HepG2 (cell line): ENCODE results near the gene TMPRSS7. TPM values are rescaled to one million over a fixed set of nuclear protein-coding genes. Genes with fewer than 3 reads are reported as not detected.

ENCODE experiments used
- polyA plus RNA-seq, 8 experiments: library from polyadenylated mRNA; depleted of rRNA in 3 of 8; stranded (reverse) in 7 of 8; unstranded in 1 of 8; fragments of >200 nt; fragmentation: Illumina TruSeq in 4 of 8; extraction: Trizol in 4 of 8; gene quantifications; 2 replicates each; pipeline versions ENCODE4 v1.2.1 to v1.2.3, GENCODE V29; 2011 to 2016; ENCODE audit warnings: low read depth in 4 of 8, missing spikeins in 1 of 8, mixed read lengths in 1 of 8; ENCODE audit not compliant: insufficient read depth in 1 of 8
- total RNA-seq, 5 experiments: library from RNA; depleted of rRNA; stranded (reverse); fragments of >200 nt; fragmentation: Illumina TruSeq; extraction: Trizol; gene quantifications; 2 replicates each; pipeline ENCODE4 v1.2.3, GENCODE V29; 2016; ENCODE audit warnings: low read depth in 1 of 5
- TF ChIP-seq, protein P1 (sequence below): sonication (generic); formaldehyde crosslinking; IDR thresholded peaks from 2 replicates; pipeline ENCODE4 v1.4.0; 2020; ENCODE audit warnings: missing genetic modification reagents
- TF ChIP-seq, protein P2 (sequence below), 2 experiments: sonication (generic) in 1 of 2; formaldehyde crosslinking in 1 of 2; IDR thresholded peaks; 2 replicates each; pipeline versions ENCODE4 v1.6.1 to v1.9.0; 2014 to 2022; ENCODE audit warnings: antibody characterized with exemption in 1 of 2, borderline replicate concordance in 1 of 2, inconsistent platforms in 1 of 2, low read depth in 1 of 2, missing genetic modification reagents in 1 of 2
- TF ChIP-seq, protein P3 (sequence below), 2 experiments: fragments of 450-650 bp in 1 of 2; sonication (generic) in 1 of 2; formaldehyde crosslinking in 1 of 2; IDR thresholded peaks; 2 replicates each; pipeline versions ENCODE4 v1.6.1 to v1.8.0; 2016 to 2022; ENCODE audit warnings: antibody characterized with exemption in 1 of 2, mild to moderate bottlenecking in 1 of 2, missing genetic modification reagents in 1 of 2

Gene TMPRSS7
- total and polyA plus RNA-seq, 2 of the 13 experiments (the other 11 are each of a cell fraction or from before 2014, with no cell fraction given), result not detected

DNA sequence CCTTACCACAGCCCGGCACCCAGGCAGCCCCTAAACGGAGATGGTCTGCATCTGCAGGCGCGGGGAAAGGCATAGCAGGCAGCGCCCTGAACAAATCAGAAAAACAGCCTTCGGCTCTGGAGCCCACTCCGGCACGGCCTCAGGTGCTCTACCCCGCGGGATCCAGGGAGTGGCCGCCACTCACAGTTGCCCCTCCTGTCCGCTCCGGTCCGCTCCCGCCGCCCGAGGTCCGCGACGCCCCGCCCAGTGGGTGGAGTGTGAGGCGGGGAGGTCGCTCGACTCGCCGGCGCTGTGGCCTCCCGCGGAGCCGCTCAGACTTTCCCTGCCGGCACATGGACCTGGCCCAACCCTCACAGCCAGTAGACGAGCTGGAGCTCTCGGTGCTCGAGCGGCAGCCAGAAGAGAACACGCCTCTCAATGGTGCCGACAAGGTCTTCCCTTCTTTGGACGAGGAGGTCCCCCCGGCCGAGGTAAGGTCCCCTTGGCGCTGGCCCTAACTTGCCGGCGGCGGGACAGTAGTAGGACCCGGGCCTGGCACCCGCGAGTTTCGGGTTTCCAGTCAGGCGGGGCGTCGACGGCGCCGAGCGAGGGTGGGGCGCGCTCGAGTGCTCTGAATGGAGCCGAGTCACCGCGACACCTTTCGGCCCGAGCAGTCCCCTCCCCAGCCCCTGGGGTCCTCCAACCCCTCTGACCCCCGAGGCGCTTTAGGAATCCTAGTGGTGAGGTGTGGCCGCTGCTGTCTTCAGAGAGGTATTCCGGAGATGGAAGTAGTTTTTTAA lies 51.7 kb downstream of the TMPRSS7 start, which contains the start of gene C3orf52 (continued):
- TF ChIP-seq, protein P1, sequence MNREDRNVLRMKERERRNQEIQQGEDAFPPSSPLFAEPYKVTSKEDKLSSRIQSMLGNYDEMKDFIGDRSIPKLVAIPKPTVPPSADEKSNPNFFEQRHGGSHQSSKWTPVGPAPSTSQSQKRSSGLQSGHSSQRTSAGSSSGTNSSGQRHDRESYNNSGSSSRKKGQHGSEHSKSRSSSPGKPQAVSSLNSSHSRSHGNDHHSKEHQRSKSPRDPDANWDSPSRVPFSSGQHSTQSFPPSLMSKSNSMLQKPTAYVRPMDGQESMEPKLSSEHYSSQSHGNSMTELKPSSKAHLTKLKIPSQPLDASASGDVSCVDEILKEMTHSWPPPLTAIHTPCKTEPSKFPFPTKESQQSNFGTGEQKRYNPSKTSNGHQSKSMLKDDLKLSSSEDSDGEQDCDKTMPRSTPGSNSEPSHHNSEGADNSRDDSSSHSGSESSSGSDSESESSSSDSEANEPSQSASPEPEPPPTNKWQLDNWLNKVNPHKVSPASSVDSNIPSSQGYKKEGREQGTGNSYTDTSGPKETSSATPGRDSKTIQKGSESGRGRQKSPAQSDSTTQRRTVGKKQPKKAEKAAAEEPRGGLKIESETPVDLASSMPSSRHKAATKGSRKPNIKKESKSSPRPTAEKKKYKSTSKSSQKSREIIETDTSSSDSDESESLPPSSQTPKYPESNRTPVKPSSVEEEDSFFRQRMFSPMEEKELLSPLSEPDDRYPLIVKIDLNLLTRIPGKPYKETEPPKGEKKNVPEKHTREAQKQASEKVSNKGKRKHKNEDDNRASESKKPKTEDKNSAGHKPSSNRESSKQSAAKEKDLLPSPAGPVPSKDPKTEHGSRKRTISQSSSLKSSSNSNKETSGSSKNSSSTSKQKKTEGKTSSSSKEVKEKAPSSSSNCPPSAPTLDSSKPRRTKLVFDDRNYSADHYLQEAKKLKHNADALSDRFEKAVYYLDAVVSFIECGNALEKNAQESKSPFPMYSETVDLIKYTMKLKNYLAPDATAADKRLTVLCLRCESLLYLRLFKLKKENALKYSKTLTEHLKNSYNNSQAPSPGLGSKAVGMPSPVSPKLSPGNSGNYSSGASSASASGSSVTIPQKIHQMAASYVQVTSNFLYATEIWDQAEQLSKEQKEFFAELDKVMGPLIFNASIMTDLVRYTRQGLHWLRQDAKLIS (CRISPR knock-in tag), result no peak
- TF ChIP-seq, protein P2, sequence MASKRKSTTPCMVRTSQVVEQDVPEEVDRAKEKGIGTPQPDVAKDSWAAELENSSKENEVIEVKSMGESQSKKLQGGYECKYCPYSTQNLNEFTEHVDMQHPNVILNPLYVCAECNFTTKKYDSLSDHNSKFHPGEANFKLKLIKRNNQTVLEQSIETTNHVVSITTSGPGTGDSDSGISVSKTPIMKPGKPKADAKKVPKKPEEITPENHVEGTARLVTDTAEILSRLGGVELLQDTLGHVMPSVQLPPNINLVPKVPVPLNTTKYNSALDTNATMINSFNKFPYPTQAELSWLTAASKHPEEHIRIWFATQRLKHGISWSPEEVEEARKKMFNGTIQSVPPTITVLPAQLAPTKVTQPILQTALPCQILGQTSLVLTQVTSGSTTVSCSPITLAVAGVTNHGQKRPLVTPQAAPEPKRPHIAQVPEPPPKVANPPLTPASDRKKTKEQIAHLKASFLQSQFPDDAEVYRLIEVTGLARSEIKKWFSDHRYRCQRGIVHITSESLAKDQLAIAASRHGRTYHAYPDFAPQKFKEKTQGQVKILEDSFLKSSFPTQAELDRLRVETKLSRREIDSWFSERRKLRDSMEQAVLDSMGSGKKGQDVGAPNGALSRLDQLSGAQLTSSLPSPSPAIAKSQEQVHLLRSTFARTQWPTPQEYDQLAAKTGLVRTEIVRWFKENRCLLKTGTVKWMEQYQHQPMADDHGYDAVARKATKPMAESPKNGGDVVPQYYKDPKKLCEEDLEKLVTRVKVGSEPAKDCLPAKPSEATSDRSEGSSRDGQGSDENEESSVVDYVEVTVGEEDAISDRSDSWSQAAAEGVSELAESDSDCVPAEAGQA (IDR thresholded peaks at IDR 0.05; ENCODE audit: low read depth), result 0 out of 2 replicates have a peak, but pooled peaks have one; percentile 18
- TF ChIP-seq, protein P2 (CRISPR knock-in tag; IDR thresholded peaks at IDR 0.05; ENCODE audit: borderline replicate concordance), result no peak
- TF ChIP-seq, protein P3, sequence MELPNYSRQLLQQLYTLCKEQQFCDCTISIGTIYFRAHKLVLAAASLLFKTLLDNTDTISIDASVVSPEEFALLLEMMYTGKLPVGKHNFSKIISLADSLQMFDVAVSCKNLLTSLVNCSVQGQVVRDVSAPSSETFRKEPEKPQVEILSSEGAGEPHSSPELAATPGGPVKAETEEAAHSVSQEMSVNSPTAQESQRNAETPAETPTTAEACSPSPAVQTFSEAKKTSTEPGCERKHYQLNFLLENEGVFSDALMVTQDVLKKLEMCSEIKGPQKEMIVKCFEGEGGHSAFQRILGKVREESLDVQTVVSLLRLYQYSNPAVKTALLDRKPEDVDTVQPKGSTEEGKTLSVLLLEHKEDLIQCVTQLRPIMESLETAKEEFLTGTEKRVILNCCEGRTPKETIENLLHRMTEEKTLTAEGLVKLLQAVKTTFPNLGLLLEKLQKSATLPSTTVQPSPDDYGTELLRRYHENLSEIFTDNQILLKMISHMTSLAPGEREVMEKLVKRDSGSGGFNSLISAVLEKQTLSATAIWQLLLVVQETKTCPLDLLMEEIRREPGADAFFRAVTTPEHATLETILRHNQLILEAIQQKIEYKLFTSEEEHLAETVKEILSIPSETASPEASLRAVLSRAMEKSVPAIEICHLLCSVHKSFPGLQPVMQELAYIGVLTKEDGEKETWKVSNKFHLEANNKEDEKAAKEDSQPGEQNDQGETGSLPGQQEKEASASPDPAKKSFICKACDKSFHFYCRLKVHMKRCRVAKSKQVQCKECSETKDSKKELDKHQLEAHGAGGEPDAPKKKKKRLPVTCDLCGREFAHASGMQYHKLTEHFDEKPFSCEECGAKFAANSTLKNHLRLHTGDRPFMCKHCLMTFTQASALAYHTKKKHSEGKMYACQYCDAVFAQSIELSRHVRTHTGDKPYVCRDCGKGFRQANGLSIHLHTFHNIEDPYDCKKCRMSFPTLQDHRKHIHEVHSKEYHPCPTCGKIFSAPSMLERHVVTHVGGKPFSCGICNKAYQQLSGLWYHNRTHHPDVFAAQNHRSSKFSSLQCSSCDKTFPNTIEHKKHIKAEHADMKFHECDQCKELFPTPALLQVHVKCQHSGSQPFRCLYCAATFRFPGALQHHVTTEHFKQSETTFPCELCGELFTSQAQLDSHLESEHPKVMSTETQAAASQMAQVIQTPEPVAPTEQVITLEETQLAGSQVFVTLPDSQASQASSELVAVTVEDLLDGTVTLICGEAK (IDR thresholded peaks at IDR 0.05), result no peak
- TF ChIP-seq, protein P3 (CRISPR knock-in tag; IDR thresholded peaks at IDR 0.05), result peak; percentile 74
